ENCODE measurements around the gene RSL24D1.

Gene RSL24D1

DNA sequence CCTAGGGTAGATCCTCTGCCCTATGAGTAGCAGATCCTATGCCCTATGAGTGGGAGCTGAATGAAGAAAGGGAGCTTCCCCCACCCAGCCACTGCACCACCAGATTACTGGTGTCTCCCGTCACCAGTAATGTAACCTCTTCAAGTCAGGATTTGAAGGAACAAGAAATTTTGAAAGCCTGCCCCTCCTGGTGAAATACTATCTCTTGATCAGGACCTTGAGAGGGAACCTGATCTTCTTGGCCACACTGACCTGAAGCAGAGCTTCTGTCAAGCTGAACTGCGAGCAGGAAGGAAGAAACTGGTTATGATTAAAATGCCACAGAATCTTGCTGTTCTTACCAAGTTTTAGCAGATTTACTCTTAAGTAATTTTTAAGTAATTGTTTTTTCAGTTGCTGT is 62.8 kb downstream of the RSL24D1 start:
- no peak overlapping the region for H3K4me3 ChIP-seq (ENCODE audit: low read depth, low read length)
- no peak for TF ChIP-seq CTCF (IDR thresholded peaks at IDR 0.05; ENCODE audit: low read depth, low read length)

GRCh38 chr15:55132672-55133071 is 64.1 kb downstream of the RSL24D1 start:
- no peak overlapping the region for H3K4me3 ChIP-seq (ENCODE audit: low read depth, low read length)
- TF ChIP-seq CTCF (IDR thresholded peaks at IDR 0.05; ENCODE audit: low read depth, low read length), result no peak

Measured in WI38 (cell line).